Measurements from ENCODE around the gene TNIK. TPM values are rescaled to one million over a fixed set of nuclear protein-coding genes. Genes with fewer than 3 reads are reported as not detected.
"Not testable (repeated sequence)": the region's sequence is repeated elsewhere in the genome, so short reads cannot be mapped to it uniquely, and the experiment has no call there.

Gene TNIK
- total RNA-seq, 1 experiment from 2014 or later = 12.4 TPM

GRCh38 chr3:171313702-171314101 lies 146.5 kb downstream of the TNIK start:
- DNase-seq (ENCODE audit: low spot score) = no peak

- no peak for DNase-seq (ENCODE audit: low spot score)
Measured at GRCh38 chr3:171312741-171313140, 147.5 kb downstream of the TNIK start.

GRCh38 chr3:171311784-171312183 lies 148.4 kb downstream of the TNIK start:
- DNase-seq (ENCODE audit: low spot score) = no peak

DNA sequence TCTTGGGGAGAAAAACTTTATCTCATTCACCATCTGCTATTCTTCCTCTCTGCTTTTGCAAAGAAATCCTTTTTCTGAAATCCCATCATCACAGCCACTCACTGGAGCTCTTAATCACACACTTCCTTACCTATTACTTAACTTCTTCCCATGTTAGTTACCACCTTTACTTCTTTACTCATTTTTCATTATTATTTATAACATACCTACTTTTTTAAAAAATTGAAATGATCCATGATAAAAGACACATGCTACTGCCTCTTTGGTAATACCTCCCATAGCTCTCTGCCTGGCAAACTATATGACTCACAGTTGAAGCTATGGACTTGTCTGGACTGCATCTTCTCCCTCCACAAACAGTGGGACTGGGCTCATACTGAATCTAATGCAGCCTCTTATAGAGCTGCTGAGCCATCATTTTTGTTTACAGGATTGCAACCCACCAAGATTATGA lies 150.3 kb downstream of the TNIK start:
- DNase-seq (ENCODE audit: low spot score) = no peak

DNA sequence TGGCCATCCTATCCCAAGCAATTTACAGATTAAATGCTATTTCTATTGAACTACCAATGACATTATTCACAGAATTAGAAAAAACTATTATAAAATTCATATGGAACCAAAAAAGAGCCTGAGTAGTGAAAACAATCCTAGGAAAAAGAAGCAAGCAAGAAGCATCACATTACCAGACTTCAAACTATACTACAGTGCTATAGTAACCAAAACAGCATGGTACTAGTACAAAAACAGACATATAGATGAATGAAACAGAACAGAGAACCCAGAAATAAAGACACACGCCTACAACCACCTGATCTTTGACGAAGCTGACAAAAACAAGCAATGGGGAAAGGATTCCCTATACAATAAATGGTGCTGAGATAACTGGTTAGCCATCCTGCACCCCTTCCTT lies 152.2 kb downstream of the TNIK start:
- DNase-seq (ENCODE audit: low spot score) = no peak

- DNase-seq (ENCODE audit: low spot score) = no peak
Measured at GRCh38 chr3:171307046-171307585, 153.1 kb downstream of the TNIK start.

DNA sequence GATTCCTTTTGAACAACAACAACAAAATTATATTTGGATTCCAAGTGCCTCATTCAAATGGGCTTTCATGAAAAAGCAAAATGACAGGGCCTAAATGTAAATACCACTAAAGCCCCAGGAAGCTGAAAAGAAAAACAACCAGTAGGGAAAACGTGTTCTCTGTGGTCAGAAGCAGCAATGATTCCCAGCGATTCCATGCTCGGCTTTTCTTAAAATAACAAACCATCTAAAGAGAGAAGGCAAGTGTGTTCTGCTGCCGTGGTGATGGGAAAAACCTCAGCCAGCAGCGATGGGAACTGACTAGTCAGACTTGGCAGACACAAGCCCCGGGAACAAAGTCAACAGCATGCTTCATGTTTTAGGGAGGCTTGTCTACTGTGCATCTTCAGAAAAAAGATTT lies 153.6 kb downstream of the TNIK start:
- no peak for DNase-seq (ENCODE audit: low spot score)

GRCh38 chr3:171305823-171306222 lies 154.4 kb downstream of the TNIK start:
- not testable (repeated sequence) for DNase-seq (ENCODE audit: low spot score)

- not testable (repeated sequence) for DNase-seq (ENCODE audit: low spot score)
Measured at GRCh38 chr3:171304498-171304897, 155.7 kb downstream of the TNIK start.

DNA sequence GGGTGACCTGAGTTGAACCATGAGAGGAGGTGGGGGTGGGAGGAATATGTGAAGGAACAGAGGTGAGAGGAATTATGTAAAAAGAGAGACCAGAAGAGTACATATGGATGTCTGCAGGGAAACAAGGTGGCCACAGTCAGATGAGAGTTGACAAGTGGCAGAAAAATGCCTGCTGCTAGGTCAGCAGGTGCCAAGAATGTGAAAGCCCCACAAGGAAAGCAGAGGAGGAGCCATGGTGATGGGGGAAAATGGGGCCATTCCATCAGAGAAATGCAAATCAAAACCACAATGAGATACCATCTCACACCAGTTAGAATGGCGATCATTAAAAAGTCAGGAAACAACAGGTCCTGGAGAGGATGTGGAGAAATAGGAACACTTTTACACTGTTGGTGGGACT lies 156.2 kb downstream of the TNIK start:
- DNase-seq (ENCODE audit: low spot score) = not testable (repeated sequence)

DNA sequence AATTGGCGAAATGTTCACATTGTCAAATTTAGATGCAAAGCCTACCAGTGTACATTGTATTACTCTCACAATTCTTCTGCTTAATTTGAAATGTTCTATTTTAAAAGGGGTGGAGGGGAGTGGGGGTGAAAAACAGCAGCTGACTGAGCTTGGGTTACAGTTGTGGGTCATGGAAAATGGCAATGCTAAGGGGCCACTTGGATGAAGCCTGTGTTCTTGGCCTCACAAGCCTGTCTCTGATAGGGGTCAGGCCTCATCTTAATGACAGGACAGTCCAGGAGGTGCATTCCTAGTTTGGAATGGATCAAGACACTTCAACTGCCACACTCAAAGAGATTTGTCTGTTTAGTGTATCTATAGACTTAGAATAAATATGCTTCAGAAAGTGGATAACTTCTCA lies 158.2 kb downstream of the TNIK start:
- DNase-seq (ENCODE audit: low spot score) = no peak

GRCh38 chr3:171301002-171301401 lies 159.2 kb downstream of the TNIK start:
- DNase-seq (ENCODE audit: low spot score) = no peak

- DNase-seq (ENCODE audit: low spot score) = no peak
Measured at GRCh38 chr3:171297951-171298350, 162.3 kb downstream of the TNIK start.

DNA sequence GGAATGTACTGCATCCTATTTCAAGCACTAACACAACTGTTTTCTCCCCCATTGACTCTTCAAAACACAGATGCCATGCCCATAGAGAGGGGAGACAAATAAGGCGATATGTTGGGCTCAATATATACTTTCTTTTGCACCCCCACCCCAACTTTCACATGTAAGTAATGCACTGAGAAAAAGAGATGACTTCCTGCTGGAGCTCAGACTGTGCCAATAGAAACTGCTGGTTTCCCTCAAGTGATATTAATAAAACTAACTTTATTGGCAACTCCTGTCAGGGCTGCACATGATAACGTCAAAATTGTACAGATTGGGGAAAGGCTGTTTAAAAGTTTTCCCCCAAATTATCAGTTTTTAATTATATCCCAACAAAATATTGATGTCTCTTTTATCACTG lies 163.0 kb downstream of the TNIK start:
- no peak for DNase-seq (ENCODE audit: low spot score)

GRCh38 chr3:171295484-171296373 lies 164.5 kb downstream of the TNIK start:
- DNase-seq (ENCODE audit: low spot score) = no peak

- DNase-seq (ENCODE audit: low spot score) = no peak
Measured at GRCh38 chr3:171293142-171293782, 166.9 kb downstream of the TNIK start.

DNA sequence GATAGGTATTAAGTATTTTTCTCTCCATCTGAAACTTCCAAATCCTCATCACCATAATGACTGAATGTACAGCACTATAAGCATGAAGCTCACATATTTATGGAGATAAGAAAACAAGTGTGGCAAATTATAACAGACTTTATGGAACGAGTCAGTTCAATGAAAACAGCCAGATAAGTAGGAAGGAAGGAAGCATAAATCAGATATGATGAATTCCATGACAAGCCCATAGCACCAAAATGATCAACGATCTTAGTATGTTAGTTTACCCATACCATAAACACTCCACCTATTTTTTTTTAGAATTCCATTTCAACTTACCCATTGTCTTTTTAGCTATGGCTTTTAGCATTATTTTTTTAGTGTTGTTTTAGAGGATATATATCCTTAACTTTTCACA lies 169.5 kb downstream of the TNIK start:
- no peak for DNase-seq (ENCODE audit: low spot score)

GRCh38 chr3:171289291-171289690 lies 170.9 kb downstream of the TNIK start:
- no peak for DNase-seq (ENCODE audit: low spot score)

- DNase-seq (ENCODE audit: low spot score) = not testable (repeated sequence)
Measured at GRCh38 chr3:171287761-171288160, 172.4 kb downstream of the TNIK start.

GRCh38 chr3:171286580-171287249 lies 173.5 kb downstream of the TNIK start:
- no peak for DNase-seq (ENCODE audit: low spot score)

- no peak for DNase-seq (ENCODE audit: low spot score)
Measured at GRCh38 chr3:171285287-171285686, 174.9 kb downstream of the TNIK start.
